HEK293T (cell line): ENCODE results near the gene MTURN.

ENCODE experiments used
- ARNT ChIP-seq: fragments of 450-650 bp; IDR thresholded peaks from 2 replicates; pipeline ENCODE4 v1.6.1; 2017; ENCODE audit warnings: mild to moderate bottlenecking
- BHLHE40 ChIP-seq: fragments of 450-650 bp; IDR thresholded peaks from 2 replicates; pipeline ENCODE4 v1.6.1; 2016; ENCODE audit warnings: mild to moderate bottlenecking, moderate library complexity, borderline replicate concordance
- CTBP1 ChIP-seq: fragments of 450-650 bp; IDR thresholded peaks from 2 replicates; pipeline ENCODE4 v1.6.1; 2016; ENCODE audit warnings: borderline replicate concordance
- ELF4 ChIP-seq: fragments of 450-650 bp; IDR thresholded peaks from 2 replicates; pipeline ENCODE4 v1.6.1; 2017; ENCODE audit warnings: antibody characterized with exemption
- FOXA1 ChIP-seq: fragments of 450-650 bp; IDR thresholded peaks from 2 replicates; pipeline ENCODE4 v1.6.1; 2016; ENCODE audit warnings: mild to moderate bottlenecking
- FOXK2 ChIP-seq: fragments of 450-650 bp; IDR thresholded peaks from 2 replicates; pipeline ENCODE4 v1.6.1; 2016; ENCODE audit warnings: mild to moderate bottlenecking
- FOXM1 ChIP-seq: fragments of 450-650 bp; IDR thresholded peaks from 2 replicates; pipeline ENCODE4 v1.6.1; 2017; ENCODE audit warnings: mild to moderate bottlenecking, borderline replicate concordance
- HDGF ChIP-seq: fragments of 450-650 bp; IDR thresholded peaks from 2 replicates; pipeline ENCODE4 v1.6.1; 2017; ENCODE audit warnings: antibody characterized with exemption, borderline replicate concordance
- L3MBTL2 ChIP-seq: fragments of 450-650 bp; conservative IDR thresholded peaks from 2 replicates; pipeline ENCODE4 v1.6.1; 2016; ENCODE audit warnings: mild to moderate bottlenecking
- NFRKB ChIP-seq: fragments of 450-650 bp; IDR thresholded peaks from 2 replicates; pipeline ENCODE4 v1.6.1; 2016; ENCODE audit warnings: mild to moderate bottlenecking, moderate library complexity
- SP1 ChIP-seq: fragments of 450-650 bp; IDR thresholded peaks from 2 replicates; pipeline ENCODE4 v1.6.1; 2017
- SUZ12 ChIP-seq: fragments of 450-650 bp; IDR thresholded peaks from 2 replicates; pipeline ENCODE4 v1.6.1; 2016; ENCODE audit warnings: mild to moderate bottlenecking
- TARDBP ChIP-seq: fragments of 450-650 bp; IDR thresholded peaks from 2 replicates; pipeline ENCODE4 v1.6.1; 2016
- TF ChIP-seq, protein P1 (sequence below): fragments of 450-650 bp; IDR thresholded peaks from 2 replicates; pipeline ENCODE4 v1.6.1; 2016

GRCh38 chr7:30170476-30171205 lies 35.9 kb downstream of the MTURN start:
- no peak for TF ChIP-seq L3MBTL2
- no peak for TF ChIP-seq FOXA1
- no peak for TF ChIP-seq FOXM1
- TF ChIP-seq BHLHE40 = no peak
- no peak for TF ChIP-seq TARDBP
- TF ChIP-seq ARNT = no peak
- TF ChIP-seq HDGF = no peak
- no peak for TF ChIP-seq FOXK2
- TF ChIP-seq SP1 = no peak
- TF ChIP-seq, protein P1, sequence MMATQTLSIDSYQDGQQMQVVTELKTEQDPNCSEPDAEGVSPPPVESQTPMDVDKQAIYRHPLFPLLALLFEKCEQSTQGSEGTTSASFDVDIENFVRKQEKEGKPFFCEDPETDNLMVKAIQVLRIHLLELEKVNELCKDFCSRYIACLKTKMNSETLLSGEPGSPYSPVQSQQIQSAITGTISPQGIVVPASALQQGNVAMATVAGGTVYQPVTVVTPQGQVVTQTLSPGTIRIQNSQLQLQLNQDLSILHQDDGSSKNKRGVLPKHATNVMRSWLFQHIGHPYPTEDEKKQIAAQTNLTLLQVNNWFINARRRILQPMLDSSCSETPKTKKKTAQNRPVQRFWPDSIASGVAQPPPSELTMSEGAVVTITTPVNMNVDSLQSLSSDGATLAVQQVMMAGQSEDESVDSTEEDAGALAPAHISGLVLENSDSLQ = no peak
- no peak for TF ChIP-seq NFRKB
- no peak for TF ChIP-seq ELF4
- no peak for TF ChIP-seq CTBP1
- TF ChIP-seq SUZ12 = no peak
